BJ (cell line): ENCODE results near the gene ENTPD3. TPM values are rescaled to one million over a fixed set of nuclear protein-coding genes. Genes with fewer than 3 reads are reported as not detected.

Experiments used
- CTCF ChIA-PET: fragments of 350-600 bp; formaldehyde crosslinking; extraction: SDS; loops from one replicate; lab custom pipeline; 2021; ENCODE audit warnings: antibody characterized with exemption, inconsistent platforms; lab: Yijun Ruan, JAX
- POLR2A ChIA-PET: fragments of 300-600 bp; sonication (Branson Sonifier 250); formaldehyde crosslinking; extraction: SDS; loops from one replicate; lab custom pipeline; 2021; ENCODE audit warnings: antibody characterized with exemption; lab: Charles Lee
- DNase-seq: peaks from one replicate; pipeline ENCODE4 v3.0.0-alpha.2; 2011; ENCODE audit warnings: low read depth
- H3K27me3 ChIP-seq: 2 replicates; pipeline ENCODE4 v1.6.0; 2011; ENCODE audit warnings: low read length; ENCODE audit not compliant: control insufficient read depth, insufficient read depth
- H3K36me3 ChIP-seq: 2 replicates; pipeline ENCODE4 v1.5.1; 2011; ENCODE audit warnings: low read length; ENCODE audit not compliant: control insufficient read depth, insufficient read depth
- H3K4me3 ChIP-seq: 2 replicates; pipeline ENCODE4 v1.5.1; 2011; ENCODE audit warnings: low read depth, mild to moderate bottlenecking, control low read depth, low read length
- CTCF ChIP-seq: IDR thresholded peaks from 2 replicates; pipeline ENCODE4 v1.5.1; 2011; ENCODE audit warnings: low read depth, mild to moderate bottlenecking, control low read depth, inconsistent platforms, low read length, moderate library complexity; ENCODE audit not compliant: insufficient read depth
- polyA plus RNA-seq: library from polyadenylated mRNA; depleted of rRNA; stranded (reverse); fragments of >200 nt; gene quantifications from 2 replicates; pipeline ENCODE4 v1.2.3, GENCODE V29; 2011

ENTPD3 gene
- polyA plus RNA-seq, 1 experiment: not detected

DNA sequence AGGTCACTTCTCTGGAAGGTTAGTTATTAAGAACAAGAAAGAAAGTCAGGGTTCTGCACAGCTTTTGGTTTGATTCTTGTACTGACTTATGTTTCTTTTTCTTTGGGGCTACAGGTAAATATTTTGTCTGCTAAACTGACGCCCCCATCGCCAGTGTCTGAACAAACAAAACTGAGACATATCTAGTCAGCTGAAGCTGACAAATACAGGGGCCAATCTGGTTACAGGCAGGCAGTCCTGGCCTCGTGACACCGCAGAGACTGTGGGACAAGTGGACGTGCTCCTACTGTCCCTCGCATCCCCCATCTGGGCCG is 65.5 kb downstream of the ENTPD3 start:
- no peaks in the 10 kb centered on the region; the same call in 1 of the 2 replicates for H3K36me3 ChIP-seq
- no peak for DNase-seq
- H3K27me3 ChIP-seq: no peaks in the 10 kb centered on the region
- no peak for TF ChIP-seq CTCF
- ChIA-PET POLR2A (no interaction called here), CTCF (no interaction called here)
- H3K4me3 ChIP-seq: peak overlapping the region; percentile 56

DNA sequence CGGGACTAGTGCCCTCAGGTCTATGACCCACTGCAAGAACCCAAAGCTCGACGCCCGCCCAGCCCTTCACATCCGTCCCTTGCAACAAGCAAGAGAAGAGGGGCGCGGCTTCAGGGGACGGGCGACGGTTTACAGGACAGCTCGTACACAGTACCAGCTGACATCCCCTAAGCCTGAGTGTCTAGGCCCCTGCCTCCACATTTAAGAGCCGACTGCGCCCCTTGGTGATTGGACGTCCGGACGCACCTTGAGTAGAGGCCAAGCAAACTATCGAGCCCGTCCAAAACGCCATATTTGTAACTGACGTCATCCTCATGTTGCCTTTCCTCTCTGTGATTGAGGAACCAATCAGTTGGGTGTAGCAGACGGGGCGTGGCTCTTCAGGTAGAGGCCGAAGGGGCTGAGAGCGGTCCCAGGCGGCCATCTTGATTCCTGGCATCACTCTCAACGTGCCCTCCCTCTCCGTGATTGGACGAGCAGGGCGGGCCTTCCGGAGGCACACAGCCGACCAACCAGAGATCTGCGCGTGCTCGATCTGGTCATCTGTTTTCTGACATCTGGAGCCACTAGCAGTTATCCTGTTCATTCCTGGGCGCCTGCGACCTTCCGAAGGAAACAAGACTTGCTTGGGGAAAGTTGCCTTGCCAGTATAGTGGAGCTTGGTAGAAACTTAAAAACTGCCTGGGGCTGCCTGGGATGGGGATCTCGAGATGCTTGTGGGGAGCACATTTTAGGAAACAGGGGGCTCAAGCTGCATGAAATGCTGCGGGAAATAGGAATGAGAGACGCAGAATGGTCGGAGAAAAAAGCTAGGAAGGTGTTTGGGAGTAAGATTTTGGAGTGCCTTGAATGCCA is 66.1 kb downstream of the ENTPD3 start:
- POLR2A ChIA-PET: no interaction called here

GRCh38 chr3:40453933-40454332 is 66.9 kb downstream of the ENTPD3 start:
- no peak for DNase-seq
- no peak for TF ChIP-seq CTCF
- Histone ChIP-seq H3K27me3 (no peaks in the 10 kb centered on the region), H3K4me3 (peak overlapping the region; percentile 56; the same call in 1 of the 2 replicates), H3K36me3 (peaks cover 3% of the 10 kb centered on the region; the same call in 1 of the 2 replicates)
- ChIA-PET CTCF (no interaction called here), POLR2A (no interaction called here)

More for the DNA sequence above, 66.1 kb downstream of the ENTPD3 start:
- CTCF ChIA-PET: no interaction called here
- TF ChIP-seq CTCF: no peak
- Histone ChIP-seq H3K36me3 (no peaks in the 10 kb centered on the region; the same call in 1 of the 2 replicates), H3K4me3 (peak overlapping the region; percentile 56), H3K27me3 (no peaks in the 10 kb centered on the region)
- peak; percentile 95 for DNase-seq

DNA sequence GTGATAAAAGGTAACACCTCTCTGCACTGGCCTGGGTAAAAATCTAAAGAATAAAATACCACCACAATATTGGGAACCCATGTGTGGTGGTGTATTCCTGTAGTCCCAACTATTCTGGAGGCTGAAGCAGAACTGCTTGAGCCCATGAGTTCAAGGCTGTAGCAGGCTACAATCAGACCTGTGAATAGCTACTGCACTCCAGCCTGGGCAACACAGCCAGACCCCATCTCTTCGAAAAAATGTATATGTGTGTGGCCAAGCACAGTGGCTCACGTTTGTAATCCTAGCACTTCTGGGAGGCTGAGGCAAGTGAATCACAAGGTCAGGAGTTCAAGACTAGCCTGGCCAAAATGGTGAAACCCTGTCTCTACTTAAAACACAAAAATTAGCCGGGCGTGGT is 68.3 kb downstream of the ENTPD3 start:
- Histone ChIP-seq H3K36me3 (peaks cover 7% of the 10 kb centered on the region; the same call in 1 of the 2 replicates), H3K4me3 (no peak overlapping the region), H3K27me3 (no peaks in the 10 kb centered on the region)
- no peak for TF ChIP-seq CTCF
- DNase-seq: no peak
- CTCF ChIA-PET: no interaction called here
- POLR2A ChIA-PET: no interaction called here

GRCh38 chr3:40456279-40456939 is 69.4 kb downstream of the ENTPD3 start:
- peaks cover 9% of the 10 kb centered on the region; the same call in 1 of the 2 replicates for H3K36me3 ChIP-seq
- ChIA-PET POLR2A (interaction anchor here (0.6 kb wide), 1 partner anchor 132 kb away, joined by 3 read pairs; no protein-coding TSS in a partner anchor), CTCF (no interaction called here)
- no peaks in the 10 kb centered on the region for H3K27me3 ChIP-seq
- H3K4me3 ChIP-seq: peak overlapping the region; percentile 74
- TF ChIP-seq CTCF: no peak
- DNase-seq: no peak
